ENCODE results near the gene HIBCH.

Gene HIBCH

GRCh38 chr2:190185380-190185779 is 134.2 kb downstream of the HIBCH start:
- no peak overlapping the region for H3K4me3 ChIP-seq (ENCODE audit: low read depth, low read length)
- no peaks in the 10 kb centered on the region; the same call in 1 of the 2 replicates for H3K36me3 ChIP-seq
- no peak overlapping the region for H3K27ac ChIP-seq
- no peak for TF ChIP-seq CTCF (IDR thresholded peaks at IDR 0.05; ENCODE audit: low read depth, low read length)
- H3K27me3 ChIP-seq (ENCODE audit: insufficient read depth, low read depth, severe bottlenecking): no peaks in the 10 kb centered on the region
- H3K9me3 ChIP-seq (ENCODE audit: severe bottlenecking): no peaks in the 10 kb centered on the region
- no peak for DNase-seq

GRCh38 chr2:190184460-190184859 is 135.2 kb downstream of the HIBCH start:
- no peak overlapping the region for H3K4me3 ChIP-seq (ENCODE audit: low read depth, low read length)
- no peaks in the 10 kb centered on the region for H3K27me3 ChIP-seq (ENCODE audit: insufficient read depth, low read depth, severe bottlenecking)
- no peaks in the 10 kb centered on the region for H3K9me3 ChIP-seq (ENCODE audit: severe bottlenecking)
- TF ChIP-seq CTCF (IDR thresholded peaks at IDR 0.05; ENCODE audit: low read depth, low read length): no peak
- no peak for DNase-seq
- H3K27ac ChIP-seq: no peak overlapping the region
- no peaks in the 10 kb centered on the region; the same call in 1 of the 2 replicates for H3K36me3 ChIP-seq

- no peaks in the 10 kb centered on the region for H3K9me3 ChIP-seq (ENCODE audit: severe bottlenecking)
- no peak for TF ChIP-seq CTCF (IDR thresholded peaks at IDR 0.05; ENCODE audit: low read depth, low read length)
- DNase-seq: no peak
- no peak overlapping the region for H3K27ac ChIP-seq
- no peaks in the 10 kb centered on the region for H3K27me3 ChIP-seq (ENCODE audit: insufficient read depth, low read depth, severe bottlenecking)
- no peak overlapping the region for H3K4me3 ChIP-seq (ENCODE audit: low read depth, low read length)
- H3K36me3 ChIP-seq: no peaks in the 10 kb centered on the region; the same call in 1 of the 2 replicates
Observed at GRCh38 chr2:190183539-190183938, 136.1 kb downstream of the HIBCH start.

- Histone ChIP-seq H3K36me3 (no peaks in the 10 kb centered on the region; the same call in 1 of the 2 replicates), H3K9me3 (ENCODE audit: severe bottlenecking) (no peaks in the 10 kb centered on the region), H3K27me3 (ENCODE audit: insufficient read depth, low read depth, severe bottlenecking) (no peaks in the 10 kb centered on the region), H3K4me3 (ENCODE audit: low read depth, low read length) (no peak overlapping the region), H3K27ac (no peak overlapping the region)
- no peak for DNase-seq
- no peak for TF ChIP-seq CTCF (IDR thresholded peaks at IDR 0.05; ENCODE audit: low read depth, low read length)
Observed at GRCh38 chr2:190182071-190182524, 137.5 kb downstream of the HIBCH start.

GRCh38 chr2:190181123-190181669 is 138.4 kb downstream of the HIBCH start:
- Histone ChIP-seq H3K27ac (no peak overlapping the region), H3K9me3 (ENCODE audit: severe bottlenecking) (no peaks in the 10 kb centered on the region), H3K36me3 (no peaks in the 10 kb centered on the region; the same call in 1 of the 2 replicates), H3K27me3 (ENCODE audit: insufficient read depth, low read depth, severe bottlenecking) (no peaks in the 10 kb centered on the region), H3K4me3 (ENCODE audit: low read depth, low read length) (peak overlapping the region; percentile 53)
- no peak for DNase-seq
- no peak for TF ChIP-seq CTCF (IDR thresholded peaks at IDR 0.05; ENCODE audit: low read depth, low read length)

All from WERI-Rb-1 (cell line).